ENCODE data around the gene ZFPM1.

DNA sequence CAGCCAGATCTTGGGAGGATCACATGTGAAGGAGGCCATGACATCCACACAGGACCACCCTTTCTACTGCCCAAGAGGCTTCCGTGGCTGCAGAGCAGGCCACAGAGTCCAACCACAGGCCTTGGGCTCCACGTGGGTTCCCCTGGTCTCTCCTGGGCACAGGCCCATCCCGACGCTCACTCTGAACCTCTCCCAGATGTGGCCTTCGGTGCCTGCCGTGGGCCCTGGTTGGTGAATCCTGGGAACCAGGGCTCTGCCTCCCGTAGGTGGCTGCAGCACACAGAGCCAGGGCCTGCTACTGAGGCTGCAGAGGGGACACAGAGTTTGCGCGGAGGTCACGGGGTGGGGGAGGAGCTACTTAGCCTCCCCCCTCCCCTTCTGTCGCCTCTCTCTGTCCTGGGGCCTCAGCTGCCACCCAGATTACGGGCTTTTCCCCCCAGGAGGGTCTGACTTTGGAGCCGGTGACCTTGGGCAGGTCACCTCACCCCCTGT lies 55.3 kb downstream of the ZFPM1 start:
- TF ChIP-seq, protein P1, sequence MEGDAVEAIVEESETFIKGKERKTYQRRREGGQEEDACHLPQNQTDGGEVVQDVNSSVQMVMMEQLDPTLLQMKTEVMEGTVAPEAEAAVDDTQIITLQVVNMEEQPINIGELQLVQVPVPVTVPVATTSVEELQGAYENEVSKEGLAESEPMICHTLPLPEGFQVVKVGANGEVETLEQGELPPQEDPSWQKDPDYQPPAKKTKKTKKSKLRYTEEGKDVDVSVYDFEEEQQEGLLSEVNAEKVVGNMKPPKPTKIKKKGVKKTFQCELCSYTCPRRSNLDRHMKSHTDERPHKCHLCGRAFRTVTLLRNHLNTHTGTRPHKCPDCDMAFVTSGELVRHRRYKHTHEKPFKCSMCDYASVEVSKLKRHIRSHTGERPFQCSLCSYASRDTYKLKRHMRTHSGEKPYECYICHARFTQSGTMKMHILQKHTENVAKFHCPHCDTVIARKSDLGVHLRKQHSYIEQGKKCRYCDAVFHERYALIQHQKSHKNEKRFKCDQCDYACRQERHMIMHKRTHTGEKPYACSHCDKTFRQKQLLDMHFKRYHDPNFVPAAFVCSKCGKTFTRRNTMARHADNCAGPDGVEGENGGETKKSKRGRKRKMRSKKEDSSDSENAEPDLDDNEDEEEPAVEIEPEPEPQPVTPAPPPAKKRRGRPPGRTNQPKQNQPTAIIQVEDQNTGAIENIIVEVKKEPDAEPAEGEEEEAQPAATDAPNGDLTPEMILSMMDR (IDR thresholded peaks at IDR 0.05) = no peak
- no peak for TF ChIP-seq POLR2A (IDR thresholded peaks at IDR 0.05)

All from body of pancreas (tissue), 4 donors.